Gastroesophageal sphincter (tissue), 4 donors: ENCODE data around the gene C10orf105. TPM values are rescaled to one million over a fixed set of nuclear protein-coding genes. Genes with fewer than 3 reads are reported as not detected.

Experiments used
- ATAC-seq: fragments of 150-250 bp; one replicate; pipeline ENCODE4 v1.9.1; 2016; ENCODE audit warnings: mild to moderate bottlenecking, moderate library complexity
- H3K27ac ChIP-seq, 4 donors: fragments of 200-600 bp; sonication (generic) in 3 of 4; 1 replicate in 3 of 4; 2 replicates in 1 of 4; pipeline ENCODE4 v1.5.1; 2016 to 2019
- H3K27me3 ChIP-seq: fragments of 200-600 bp; sonication (generic); one replicate; pipeline ENCODE4 v1.5.1; 2019
- H3K36me3 ChIP-seq, 2 donors: fragments of 200-600 bp; sonication (generic); one replicate each; pipeline ENCODE4 v1.5.1; 2019; ENCODE audit warnings: control low read depth in 1 of 2
- H3K4me1 ChIP-seq, 3 donors: fragments of 200-600 bp; sonication (generic); 1 replicate in 2 of 3; 2 replicates in 1 of 3; pipeline ENCODE4 v1.5.1; 2016 to 2019; ENCODE audit warnings: control low read depth in 2 of 3
- H3K4me3 ChIP-seq, 2 donors: fragments of 200-600 bp; sonication (generic); one replicate each; pipeline ENCODE4 v1.5.1; 2019; ENCODE audit warnings: mild to moderate bottlenecking in 1 of 2, moderate library complexity in 1 of 2
- H3K9me3 ChIP-seq, 3 donors: fragments of 200-600 bp; sonication (generic); one replicate each; pipeline ENCODE4 v1.5.1; 2017 to 2019; ENCODE audit warnings: control low read depth in 2 of 3
- EP300 ChIP-seq: sonication (generic); formaldehyde crosslinking; IDR thresholded peaks from one replicate; pipeline ENCODE4 v1.6.1; 2017; ENCODE audit warnings: antibody characterized with exemption, mild to moderate bottlenecking
- POLR2A ChIP-seq, 2 donors: fragments of 450-650 bp; IDR thresholded peaks; one replicate each; pipeline ENCODE4 v1.6.1; 2017; ENCODE audit warnings: antibody characterized with exemption in 2 of 2, mild to moderate bottlenecking in 2 of 2, moderate library complexity in 1 of 2
- POLR2AphosphoS5 ChIP-seq: sonication (generic); formaldehyde crosslinking; IDR thresholded peaks from one replicate; pipeline ENCODE4 v1.6.1; 2017; ENCODE audit warnings: antibody characterized with exemption
- WGBS, 2 donors: methylation state at CpG; one replicate each; pipeline ENCODE4 v1.1.5; 2018; ENCODE audit warnings: low coverage in 1 of 2; 5-methylcytosine and 5-hydroxymethylcytosine counted together
- total RNA-seq, 4 donors: library from RNA; depleted of rRNA; stranded (reverse); fragments of >200 nt; gene quantifications; one replicate each; pipeline ENCODE4 v1.1.0, GENCODE V29; 2016
- TF ChIP-seq, protein P1 (sequence below), 4 experiments: fragments of 200-600 bp in 2 of 4; fragments of 450-650 bp in 2 of 4; sonication (generic) in 1 of 4; IDR thresholded peaks; one replicate each; pipeline ENCODE4 v1.5.1; 2017 to 2019; ENCODE audit warnings: antibody characterized with exemption in 4 of 4, mild to moderate bottlenecking in 2 of 4, moderate library complexity in 2 of 4

C10orf105 gene
- total RNA-seq, 4 donors from 2014 or later = 0.13 TPM; not detected in 3

DNA sequence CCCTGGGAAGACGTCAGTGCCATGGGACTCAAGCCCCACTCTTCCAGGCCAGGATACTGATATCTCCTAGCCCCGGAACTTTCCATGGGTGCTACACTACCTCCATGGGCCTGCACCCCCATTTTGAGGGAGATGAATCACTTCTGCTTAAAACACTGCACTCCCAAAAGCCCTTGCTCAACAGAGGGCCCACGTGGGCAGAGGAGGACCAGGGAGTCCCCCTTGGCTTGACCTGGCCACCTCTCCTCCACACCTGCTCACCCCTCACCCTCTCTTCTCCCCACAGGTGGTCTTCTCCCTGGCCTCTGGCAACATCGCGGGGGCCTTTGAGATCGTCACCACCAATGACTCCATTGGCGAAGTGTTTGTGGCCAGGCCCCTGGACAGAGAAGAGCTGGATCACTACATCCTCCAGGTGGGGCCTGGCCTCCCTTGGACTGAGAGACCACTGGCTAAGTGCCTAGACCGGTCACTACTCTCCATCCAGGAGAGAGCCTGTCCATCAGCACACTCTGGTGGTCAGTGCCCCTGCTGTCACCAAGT, 19.9 kb upstream of the C10orf105 start:
- Histone ChIP-seq H3K27me3 (no peaks in the 10 kb centered on the region), H3K27ac (no peak overlapping the region), H3K36me3 (peaks cover 0 to 14% of the 10 kb centered on the region in 2 donors), H3K9me3 (peaks cover 0 to 8% (median 0%) of the 10 kb centered on the region in 3 donors), H3K4me3 (no peak overlapping the region), H3K4me1 (peaks cover 0 to 35% (median 0%) of the 10 kb centered on the region in 3 donors)
- TF ChIP-seq POLR2A (IDR thresholded peaks at IDR 0.05) (no peak), POLR2AphosphoS5 (no peak), EP300 (no peak)
- TF ChIP-seq, protein P1, sequence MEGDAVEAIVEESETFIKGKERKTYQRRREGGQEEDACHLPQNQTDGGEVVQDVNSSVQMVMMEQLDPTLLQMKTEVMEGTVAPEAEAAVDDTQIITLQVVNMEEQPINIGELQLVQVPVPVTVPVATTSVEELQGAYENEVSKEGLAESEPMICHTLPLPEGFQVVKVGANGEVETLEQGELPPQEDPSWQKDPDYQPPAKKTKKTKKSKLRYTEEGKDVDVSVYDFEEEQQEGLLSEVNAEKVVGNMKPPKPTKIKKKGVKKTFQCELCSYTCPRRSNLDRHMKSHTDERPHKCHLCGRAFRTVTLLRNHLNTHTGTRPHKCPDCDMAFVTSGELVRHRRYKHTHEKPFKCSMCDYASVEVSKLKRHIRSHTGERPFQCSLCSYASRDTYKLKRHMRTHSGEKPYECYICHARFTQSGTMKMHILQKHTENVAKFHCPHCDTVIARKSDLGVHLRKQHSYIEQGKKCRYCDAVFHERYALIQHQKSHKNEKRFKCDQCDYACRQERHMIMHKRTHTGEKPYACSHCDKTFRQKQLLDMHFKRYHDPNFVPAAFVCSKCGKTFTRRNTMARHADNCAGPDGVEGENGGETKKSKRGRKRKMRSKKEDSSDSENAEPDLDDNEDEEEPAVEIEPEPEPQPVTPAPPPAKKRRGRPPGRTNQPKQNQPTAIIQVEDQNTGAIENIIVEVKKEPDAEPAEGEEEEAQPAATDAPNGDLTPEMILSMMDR (IDR thresholded peaks at IDR 0.05) = no peak
- 71 to 98% methylated on average over 2 to 5 of the region's 8 CpGs for WGBS, 2 donors
- ATAC-seq = no peak

DNA sequence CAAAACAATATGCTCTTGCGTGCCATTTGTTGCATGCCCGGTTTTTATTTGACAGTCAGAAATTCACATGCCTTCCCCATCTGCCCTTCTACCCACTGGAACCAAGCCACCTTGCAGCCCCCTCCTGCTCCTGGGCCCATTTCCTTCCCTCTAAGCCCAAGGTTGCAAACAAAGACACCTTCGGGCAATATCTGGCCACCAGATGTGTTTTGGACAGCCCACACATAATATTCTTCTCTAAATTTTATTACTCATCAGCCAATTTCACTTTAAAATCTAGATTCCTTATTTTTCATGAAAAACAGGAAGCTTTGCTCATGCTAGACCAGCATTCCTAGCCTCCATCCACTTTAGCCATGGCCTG, 18.2 kb upstream of the C10orf105 start:
- no peak for TF ChIP-seq POLR2AphosphoS5
- no peak for ATAC-seq
- peaks cover 0 to 13% of the 10 kb centered on the region in 2 donors for H3K36me3 ChIP-seq
- peaks cover 0 to 5% (median 0%) of the 10 kb centered on the region in 3 donors for H3K9me3 ChIP-seq
- 86 to 87% methylated on average over 2 to 3 of the region's 3 CpGs for WGBS, 2 donors
- no peaks in the 10 kb centered on the region for H3K27me3 ChIP-seq
- H3K4me3 ChIP-seq = no peak overlapping the region
- H3K4me1 ChIP-seq = peaks cover 0 to 35% (median 0%) of the 10 kb centered on the region in 3 donors
- H3K27ac ChIP-seq = peak overlapping the region in 2 of 4 donors; percentile 28 to 37

DNA sequence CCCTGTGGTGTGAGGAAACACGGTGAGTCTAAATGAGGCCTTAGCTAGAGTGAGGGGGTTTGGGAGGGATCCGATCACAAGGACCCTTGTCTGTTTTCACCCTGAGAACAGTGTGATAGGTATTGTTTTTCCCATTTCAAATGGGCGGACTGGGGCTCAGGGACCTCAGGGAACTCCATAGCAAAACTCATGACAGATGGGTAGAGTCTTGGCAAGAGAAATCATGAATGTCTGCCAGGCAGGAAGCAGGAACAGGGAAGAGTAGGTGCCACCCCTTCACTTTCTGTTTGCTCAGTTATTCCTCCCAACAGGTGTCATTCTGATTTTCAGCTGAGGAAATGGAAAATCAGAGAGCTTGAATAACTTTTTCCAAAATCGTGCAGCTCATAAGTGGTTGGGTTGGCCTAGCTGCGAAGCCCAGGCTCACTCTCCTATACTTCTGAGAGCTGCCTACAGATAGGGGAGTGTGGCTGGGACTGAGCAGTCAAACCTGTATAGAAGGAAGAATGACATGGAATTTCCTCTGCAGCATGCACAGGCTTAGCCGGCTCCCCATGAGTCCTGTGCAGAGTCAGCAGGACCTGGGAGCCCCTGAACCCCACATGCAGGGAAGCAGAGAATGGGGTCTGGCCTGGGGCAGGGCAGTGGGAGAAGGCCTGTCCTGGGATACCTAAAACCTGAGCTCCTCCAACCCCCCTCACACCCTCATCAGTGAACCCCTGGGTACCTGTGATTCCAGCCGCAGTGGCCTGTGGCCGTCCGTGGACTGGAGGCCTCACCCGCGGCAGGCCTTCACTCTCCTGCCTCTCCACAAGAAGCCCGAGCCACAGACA, 17.6 kb upstream of the C10orf105 start:
- 84 to 86% methylated on average over 5 to 9 of the region's 12 CpGs for WGBS, 2 donors
- TF ChIP-seq POLR2AphosphoS5 (no peak), EP300 (no peak), POLR2A (IDR thresholded peaks at IDR 0.05) (no peak)
- TF ChIP-seq, protein P1 (IDR thresholded peaks at IDR 0.05) = no peak
- no peak for ATAC-seq
- Histone ChIP-seq H3K9me3 (no peaks in the 10 kb centered on the region), H3K27me3 (no peaks in the 10 kb centered on the region), H3K27ac (peak overlapping the region in 2 of 4 donors; percentile 28 to 37), H3K36me3 (peaks cover 0 to 10% of the 10 kb centered on the region in 2 donors), H3K4me3 (no peak overlapping the region), H3K4me1 (peaks cover 0 to 35% (median 0%) of the 10 kb centered on the region in 3 donors)

DNA sequence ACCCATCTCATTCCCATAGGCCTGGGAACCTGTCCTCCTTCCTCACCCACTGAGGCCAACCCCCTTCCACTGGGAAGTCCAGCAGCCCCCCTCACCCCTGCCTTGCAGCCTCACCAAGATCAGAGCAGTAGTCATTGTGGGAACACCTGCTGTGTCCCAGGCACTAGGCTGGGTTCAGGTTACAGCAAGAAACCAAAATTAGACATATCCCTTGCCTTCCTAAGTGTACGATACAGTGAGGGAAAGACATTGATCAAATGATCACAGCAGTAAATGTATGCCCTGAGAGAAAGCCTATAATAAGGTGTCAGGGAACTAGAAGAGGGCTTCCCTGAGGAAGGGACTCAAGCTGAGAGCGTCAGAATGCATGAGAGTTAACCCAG, 17.0 kb upstream of the C10orf105 start:
- peak overlapping the region in 2 of 4 donors; percentile 1 to 31 for H3K27ac ChIP-seq
- WGBS, 2 donors = 40 to 89% methylated on average over 1 of the region's 2 CpGs
- H3K36me3 ChIP-seq = peaks cover 0 to 4% of the 10 kb centered on the region in 2 donors
- no peak for ATAC-seq
- H3K4me3 ChIP-seq = no peak overlapping the region
- no peaks in the 10 kb centered on the region for H3K27me3 ChIP-seq
- TF ChIP-seq EP300 (no peak), POLR2A (IDR thresholded peaks at IDR 0.05) (no peak), POLR2AphosphoS5 (no peak)
- TF ChIP-seq, protein P1 (IDR thresholded peaks at IDR 0.05) = no peak
- H3K9me3 ChIP-seq = no peaks in the 10 kb centered on the region
- H3K4me1 ChIP-seq = peaks cover 0 to 35% (median 0%) of the 10 kb centered on the region in 3 donors

DNA sequence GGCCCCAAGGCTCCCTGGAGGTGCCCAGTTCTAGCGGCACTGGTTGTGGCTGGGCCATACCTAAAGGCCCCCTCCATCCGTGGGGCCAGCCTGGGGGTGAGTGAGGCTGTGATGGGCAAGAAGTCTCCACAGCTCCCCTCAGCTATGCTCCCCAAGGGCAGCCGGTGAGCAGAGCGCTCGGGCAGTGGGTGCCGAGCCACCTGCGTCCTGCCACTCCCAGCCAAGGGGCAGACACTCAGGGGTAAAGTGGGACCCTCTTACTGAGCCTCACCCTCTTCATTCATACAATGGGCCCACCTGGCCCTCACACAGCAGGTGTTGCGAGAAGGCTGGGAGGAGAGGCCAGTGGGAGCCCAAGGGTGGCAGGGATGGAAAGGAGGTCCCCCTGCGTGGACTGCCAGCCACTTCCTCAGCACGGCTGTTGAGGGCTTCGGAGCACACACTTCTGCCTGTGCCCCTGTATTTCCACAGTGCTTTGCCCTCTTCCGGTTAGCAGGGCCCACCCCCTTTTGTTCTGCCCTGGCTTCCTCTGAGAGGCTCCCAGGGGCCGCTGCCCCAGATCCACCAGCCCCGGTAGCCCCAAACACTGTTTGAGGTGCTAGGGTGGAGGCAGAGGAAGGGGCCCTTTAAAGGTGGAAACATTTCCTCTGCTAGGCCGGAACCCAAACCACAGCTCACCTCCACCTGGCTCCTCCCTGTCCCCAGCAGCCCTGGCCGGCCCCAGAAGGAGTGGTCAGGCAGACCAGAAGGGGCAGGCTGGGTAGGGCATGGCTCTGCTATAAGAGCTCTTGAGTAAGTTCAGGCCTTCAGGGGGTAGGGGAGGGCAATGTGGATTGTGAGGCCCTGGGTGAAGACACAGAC, 16.4 kb upstream of the C10orf105 start:
- 53 to 96% methylated on average over 3 to 4 of the region's 16 CpGs for WGBS, 2 donors
- H3K27me3 ChIP-seq = no peaks in the 10 kb centered on the region
- peak overlapping the region in 2 of 4 donors; percentile 1 to 31 for H3K27ac ChIP-seq
- TF ChIP-seq EP300 (no peak), POLR2A (IDR thresholded peaks at IDR 0.05) (no peak), POLR2AphosphoS5 (no peak)
- TF ChIP-seq, protein P1 (IDR thresholded peaks at IDR 0.05) = no peak
- ATAC-seq = peak; percentile 24
- H3K4me3 ChIP-seq = no peak overlapping the region
- peaks cover 0 to 35% (median 0%) of the 10 kb centered on the region in 3 donors for H3K4me1 ChIP-seq
- no peaks in the 10 kb centered on the region for H3K9me3 ChIP-seq
- peaks cover 0 to 4% of the 10 kb centered on the region in 2 donors for H3K36me3 ChIP-seq
